Eye (tissue), 1 donor: ENCODE measurements around the gene TCTN3.
"Not testable (repeated sequence)": the region's sequence is repeated elsewhere in the genome, so short reads cannot be mapped to it uniquely, and the experiment has no call there.

ENCODE experiments used
- DNase-seq: peaks from one replicate; pipeline ENCODE4 v3.0.0-alpha.2; 2015

Gene TCTN3

GRCh38 chr10:95620415-95620814 lies 73.3 kb downstream of the TCTN3 start:
- not testable (repeated sequence) for DNase-seq

- DNase-seq, result no peak
Measured at GRCh38 chr10:95618101-95618500, 75.6 kb downstream of the TCTN3 start.

- DNase-seq, result no peak
Measured at GRCh38 chr10:95616446-95616845, 77.3 kb downstream of the TCTN3 start.
